Stimulated activated CD4-positive, alpha-beta T cell treated with anti-CD3 and anti-CD28 coated beads, TNF-alpha, amount 100 ng/mL, for 4 hours (primary cell): Measurements from ENCODE around the gene GABPB2.

ENCODE experiments used
- DNase-seq, 3 experiments: peaks; one replicate each; pipeline ENCODE4 v3.0.0-alpha.2; 2020; ENCODE audit warnings: low read depth in 3 of 3

GABPB2 gene

GRCh38 chr1:151133018-151133806 lies 62.7 kb downstream of the GABPB2 start:
- no peak for DNase-seq

GRCh38 chr1:151134396-151134795 lies 63.8 kb downstream of the GABPB2 start:
- DNase-seq: no peak

- no peak for DNase-seq
Measured at GRCh38 chr1:151134991-151135390, 64.4 kb downstream of the GABPB2 start.

- no peak for DNase-seq
Measured at GRCh38 chr1:151135433-151136385, 65.1 kb downstream of the GABPB2 start.

GRCh38 chr1:151137789-151138188 lies 67.2 kb downstream of the GABPB2 start:
- DNase-seq: no peak

GRCh38 chr1:151142411-151143056 lies 72.0 kb downstream of the GABPB2 start:
- DNase-seq: no peak

GRCh38 chr1:151143057-151143435 lies 72.5 kb downstream of the GABPB2 start:
- DNase-seq: no peak

- no peak for DNase-seq
Measured at GRCh38 chr1:151143986-151144385, 73.4 kb downstream of the GABPB2 start.

- DNase-seq: no peak
Measured at GRCh38 chr1:151144474-151145303, 74.1 kb downstream of the GABPB2 start.

GRCh38 chr1:151145304-151146071 lies 74.9 kb downstream of the GABPB2 start:
- DNase-seq: no peak

GRCh38 chr1:151146072-151146411 lies 75.5 kb downstream of the GABPB2 start:
- no peak for DNase-seq

GRCh38 chr1:151146412-151147131 lies 76.0 kb downstream of the GABPB2 start, which contains the start of gene SEMA6C:
TSS of gene SEMA6C (minus strand) at chr1:151146631. CDS start at chr1:151142621, 4,010 bp downstream.
- peak; percentile 69 to 77 (median 76) for DNase-seq

GRCh38 chr1:151147132-151147503 lies 76.6 kb downstream of the GABPB2 start:
- DNase-seq: no peak

- no peak for DNase-seq
Measured at GRCh38 chr1:151147665-151148064, 77.1 kb downstream of the GABPB2 start.

- peak in 2 of 3 experiments; percentile 49 to 60 for DNase-seq
Measured at GRCh38 chr1:151156515-151156819, 85.9 kb downstream of the GABPB2 start, which contains the start of gene TNFAIP8L2. TSS of gene TNFAIP8L2 (plus strand) at chr1:151156649. CDS start at chr1:151158698, 2,049 bp downstream.

GRCh38 chr1:151157067-151157531 lies 86.5 kb downstream of the GABPB2 start:
- DNase-seq: peak in 1 of 3 experiments; percentile 35

- DNase-seq: peak in 1 of 3 experiments; percentile 18
Measured at GRCh38 chr1:151158326-151158725, 87.8 kb downstream of the GABPB2 start.

- no peak for DNase-seq
Measured at GRCh38 chr1:151158751-151159251, 88.2 kb downstream of the GABPB2 start.

- DNase-seq: no peak
Measured at GRCh38 chr1:151159373-151159772, 88.8 kb downstream of the GABPB2 start.
